Measurements from ENCODE around the gene LANCL2. TPM values are rescaled to one million over a fixed set of nuclear protein-coding genes. Genes with fewer than 3 reads are reported as not detected.

The LANCL2 gene
- total RNA-seq, 1 experiment from 2014 or later: 10.0 TPM

DNA sequence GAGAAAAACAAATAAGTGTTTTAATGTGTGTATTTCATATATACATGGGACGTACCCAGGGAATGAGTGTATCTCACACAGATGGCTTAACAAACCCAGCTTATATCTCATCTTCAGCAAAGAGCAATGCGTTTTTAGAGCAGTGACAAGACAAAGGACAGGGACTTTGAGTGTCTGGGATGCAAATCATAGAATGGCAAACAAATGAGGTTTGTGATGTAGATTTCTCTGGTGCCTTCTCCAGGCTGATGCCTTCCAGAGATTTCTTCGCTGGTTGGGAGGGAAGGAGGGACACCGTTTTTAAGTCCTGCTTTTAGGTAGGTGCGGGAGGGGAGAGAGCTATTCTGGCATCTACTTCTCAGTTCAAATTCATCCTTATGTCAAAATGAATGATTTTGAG lies 16.6 kb downstream of the LANCL2 start:
- intact Hi-C loops (cut with micrococcal nuclease): no loop called here
- no TSS peak for BruUV-seq (replicated peaks)
- H3K9me3 ChIP-seq (ENCODE audit: control insufficient read depth in 1 of 2, insufficient read depth in 1 of 2, low read depth in 1 of 2, low read length in 2 of 2): peaks cover 9 to 14% of the 10 kb centered on the region in 2 experiments; a peak in 2 of 4 replicates
- CTCF ChIA-PET: no interaction called here
- DNase-seq (ENCODE audit: low read depth, low spot score) (no peak), ATAC-seq (no peak)
- H3K79me2 ChIP-seq (ENCODE audit: insufficient read depth, low read length): 0 out of 2 replicates have a peak, but pooled peaks cover 4% of the 10 kb centered on the region
- RAD21 ChIA-PET (ENCODE audit: low non-redundant PET in 1 of 2, low total read pairs in 2 of 2, uncharacterized antibody in 2 of 2, unreplicated experiment in 2 of 2): no interaction called here
- POLR2A ChIA-PET: no interaction called here
- no peak overlapping the region for H3K4me3 ChIP-seq (replicated peaks in 1 of 2; ENCODE audit: low read depth in 1 of 2, low read length in 2 of 2)
- no peak overlapping the region for H3K9ac ChIP-seq (ENCODE audit: low read length)
- H3K27ac ChIP-seq (ENCODE audit: low read depth, low read length): no peak overlapping the region
- H4K20me1 ChIP-seq (ENCODE audit: insufficient read depth): no peaks in the 10 kb centered on the region
- H3K4me2 ChIP-seq (ENCODE audit: low read length): no peak overlapping the region
- no peak for TF ChIP-seq POLR2AphosphoS5 (IDR thresholded peaks at IDR 0.05; ENCODE audit: low read depth, low read length)
- TF ChIP-seq CTCF (IDR thresholded peaks at IDR 0.05 in 2 of 3, conservative IDR thresholded peaks at IDR 0.05 in 1 of 3; ENCODE audit: borderline replicate concordance in 1 of 3, insufficient read depth in 1 of 3, low read depth in 2 of 3, low read length in 2 of 3): no peak
- TF ChIP-seq, protein P1, sequence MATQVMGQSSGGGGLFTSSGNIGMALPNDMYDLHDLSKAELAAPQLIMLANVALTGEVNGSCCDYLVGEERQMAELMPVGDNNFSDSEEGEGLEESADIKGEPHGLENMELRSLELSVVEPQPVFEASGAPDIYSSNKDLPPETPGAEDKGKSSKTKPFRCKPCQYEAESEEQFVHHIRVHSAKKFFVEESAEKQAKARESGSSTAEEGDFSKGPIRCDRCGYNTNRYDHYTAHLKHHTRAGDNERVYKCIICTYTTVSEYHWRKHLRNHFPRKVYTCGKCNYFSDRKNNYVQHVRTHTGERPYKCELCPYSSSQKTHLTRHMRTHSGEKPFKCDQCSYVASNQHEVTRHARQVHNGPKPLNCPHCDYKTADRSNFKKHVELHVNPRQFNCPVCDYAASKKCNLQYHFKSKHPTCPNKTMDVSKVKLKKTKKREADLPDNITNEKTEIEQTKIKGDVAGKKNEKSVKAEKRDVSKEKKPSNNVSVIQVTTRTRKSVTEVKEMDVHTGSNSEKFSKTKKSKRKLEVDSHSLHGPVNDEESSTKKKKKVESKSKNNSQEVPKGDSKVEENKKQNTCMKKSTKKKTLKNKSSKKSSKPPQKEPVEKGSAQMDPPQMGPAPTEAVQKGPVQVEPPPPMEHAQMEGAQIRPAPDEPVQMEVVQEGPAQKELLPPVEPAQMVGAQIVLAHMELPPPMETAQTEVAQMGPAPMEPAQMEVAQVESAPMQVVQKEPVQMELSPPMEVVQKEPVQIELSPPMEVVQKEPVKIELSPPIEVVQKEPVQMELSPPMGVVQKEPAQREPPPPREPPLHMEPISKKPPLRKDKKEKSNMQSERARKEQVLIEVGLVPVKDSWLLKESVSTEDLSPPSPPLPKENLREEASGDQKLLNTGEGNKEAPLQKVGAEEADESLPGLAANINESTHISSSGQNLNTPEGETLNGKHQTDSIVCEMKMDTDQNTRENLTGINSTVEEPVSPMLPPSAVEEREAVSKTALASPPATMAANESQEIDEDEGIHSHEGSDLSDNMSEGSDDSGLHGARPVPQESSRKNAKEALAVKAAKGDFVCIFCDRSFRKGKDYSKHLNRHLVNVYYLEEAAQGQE (IDR thresholded peaks at IDR 0.05; ENCODE audit: low read depth): no peak
- no peak for TF ChIP-seq ZFX (IDR thresholded peaks at IDR 0.05)
- TF ChIP-seq SRF (IDR thresholded peaks at IDR 0.05; ENCODE audit: low read depth): no peak
- TF ChIP-seq CEBPB (IDR thresholded peaks at IDR 0.05; ENCODE audit: low read depth): no peak
- TF ChIP-seq FOSL1 (IDR thresholded peaks at IDR 0.05; ENCODE audit: low read depth): no peak
- no peak for TF ChIP-seq CBX3 (IDR thresholded peaks at IDR 0.05; ENCODE audit: low read depth)
- TF ChIP-seq JUND (IDR thresholded peaks at IDR 0.05): no peak
- no peak for TF ChIP-seq EZH2phosphoT487 (IDR thresholded peaks at IDR 0.05; ENCODE audit: borderline replicate concordance)
- TF ChIP-seq, protein P2, sequence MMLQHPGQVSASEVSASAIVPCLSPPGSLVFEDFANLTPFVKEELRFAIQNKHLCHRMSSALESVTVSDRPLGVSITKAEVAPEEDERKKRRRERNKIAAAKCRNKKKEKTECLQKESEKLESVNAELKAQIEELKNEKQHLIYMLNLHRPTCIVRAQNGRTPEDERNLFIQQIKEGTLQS (IDR thresholded peaks at IDR 0.05): no peak
- TF ChIP-seq TCF7L2 (IDR thresholded peaks at IDR 0.05; ENCODE audit: borderline replicate concordance, extremely low read depth, insufficient read depth, insufficient read length): no peak
- no peak for TF ChIP-seq EZH2 (IDR thresholded peaks at IDR 0.05)
- no peak for TF ChIP-seq YY1 (IDR thresholded peaks at IDR 0.05; ENCODE audit: extremely low read depth, insufficient replicate concordance, low read depth, low read length)
- TF ChIP-seq EGR1 (IDR thresholded peaks at IDR 0.05; ENCODE audit: low read depth): no peak
- no peaks in the 10 kb centered on the region for H3K4me1 ChIP-seq (ENCODE audit: control insufficient read depth in 1 of 2, insufficient read depth in 2 of 2, low read length in 2 of 2)
- H3K27me3 ChIP-seq (ENCODE audit: insufficient read depth, low read length): no peaks in the 10 kb centered on the region
- H3K9me2 ChIP-seq (ENCODE audit: insufficient read depth): no peaks in the 10 kb centered on the region
- H3K36me3 ChIP-seq (ENCODE audit: control insufficient read depth in 1 of 2, insufficient read depth in 2 of 2, low read length in 2 of 2): no peaks in the 10 kb centered on the region
- no peak overlapping the region for H2AFZ ChIP-seq (ENCODE audit: low read depth, low read length, poor library complexity, severe bottlenecking)

All from HCT116 (cell line).